K562 (cell line): Measurements from ENCODE around the gene CISD3. TPM values are rescaled to one million over a fixed set of nuclear protein-coding genes. Genes with fewer than 3 reads are reported as not detected.
A peak's percentile ranks its signal among the peaks of the same experiment; 100 is the strongest.

Experiments
- E2F3 ChIP-seq: fragments of 250-450 bp; sonication (Bioruptor Pico); IDR thresholded peaks from 2 replicates; pipeline ENCODE4 v1.4.0; 2020; ENCODE audit warnings: mild to moderate bottlenecking
- ERF ChIP-seq: fragments of 450-650 bp; formaldehyde crosslinking; IDR thresholded peaks from 2 replicates; pipeline ENCODE4 v1.4.0; 2020; ENCODE audit warnings: mild to moderate bottlenecking, mixed read lengths
- ETV1 ChIP-seq: fragments of 450-650 bp; conservative IDR thresholded peaks from 2 replicates; pipeline ENCODE4 v1.6.1; 2016; ENCODE audit warnings: missing genetic modification characterization, control low read depth, low read depth, missing compliant biosample characterization
- GABPA ChIP-seq: fragments of 200-800 bp; sonication (Bioruptor generic); conservative IDR thresholded peaks from 2 replicates; pipeline ENCODE4 v1.6.1; 2016; ENCODE audit warnings: low read depth, missing genetic modification characterization, missing compliant biosample characterization
- HMGN3 ChIP-seq: IDR thresholded peaks from 2 replicates; pipeline ENCODE4 v1.6.1; 2011; ENCODE audit warnings: borderline replicate concordance, low read depth, mild to moderate bottlenecking, mixed read lengths, low read length; ENCODE audit not compliant: insufficient read length; ENCODE audit errors: extremely low read depth
- KDM4B ChIP-seq, 2 experiments: fragments of 450-650 bp in 1 of 2; sonication (generic) in 1 of 2; IDR thresholded peaks; 2 replicates each; pipeline ENCODE4 v1.6.1; 2016 to 2017; ENCODE audit warnings: borderline replicate concordance in 2 of 2, antibody characterized with exemption in 1 of 2, low read depth in 1 of 2, mild to moderate bottlenecking in 1 of 2
- MTA3 ChIP-seq: fragments of 450-650 bp; formaldehyde crosslinking; IDR thresholded peaks from 2 replicates; pipeline ENCODE4 v1.6.1; 2017; ENCODE audit warnings: mild to moderate bottlenecking, borderline replicate concordance
- SMAD4 ChIP-seq: fragments of 250-450 bp; sonication (Bioruptor Pico); conservative IDR thresholded peaks from 2 replicates; pipeline ENCODE4 v1.8.0; 2021; ENCODE audit warnings: inconsistent platforms, mild to moderate bottlenecking, moderate library complexity
- TBL1XR1 ChIP-seq, 2 experiments: IDR thresholded peaks; 2 replicates each; pipeline ENCODE4 v1.6.1; 2012; ENCODE audit warnings: improper control_type of control experiment in 2 of 2, low read length in 2 of 2, mild to moderate bottlenecking in 1 of 2
- ZNF589 ChIP-seq: fragments of 200-800 bp; sonication (Bioruptor generic); IDR thresholded peaks from 2 replicates; pipeline ENCODE4 v1.6.1; 2016; ENCODE audit warnings: low read depth, missing genetic modification characterization, missing compliant biosample characterization
- ZNF696 ChIP-seq: fragments of 250-450 bp; sonication (Bioruptor Pico); conservative IDR thresholded peaks from 2 replicates; pipeline ENCODE4 v1.4.0; 2020; ENCODE audit warnings: mild to moderate bottlenecking, moderate library complexity
- polyA plus RNA-seq, 8 experiments: library from polyadenylated mRNA; depleted of rRNA in 4 of 8; stranded (reverse) in 5 of 8; unstranded in 3 of 8; fragments of >200 nt; fragmentation: Nextera tagmentation in 2 of 8; fragmentation: Illumina TruSeq in 1 of 8; extraction: Ambion mirVana in 2 of 8; extraction: Trizol in 1 of 8; gene quantifications; 2 replicates each; pipeline versions ENCODE4 v1.2.1 to v1.2.3, GENCODE V29; 2011 to 2014; ENCODE audit warnings: inconsistent platforms in 1 of 8, missing spikeins in 1 of 8
- total RNA-seq, 7 experiments: library from RNA; depleted of rRNA in 6 of 7; stranded (reverse); fragments of >200 nt in 6 of 7; fragmentation: Illumina TruSeq in 2 of 7; extraction: Trizol in 2 of 7; gene quantifications; 2 replicates each; pipeline versions ENCODE4 v1.2.1 to v1.2.3, GENCODE V29; 2011 to 2021; ENCODE audit warnings: low replicate concordance in 1 of 7
- TF ChIP-seq, protein P1 (sequence below): fragments of 450-650 bp; IDR thresholded peaks from 2 replicates; pipeline ENCODE4 v1.6.1; 2016; ENCODE audit warnings: mild to moderate bottlenecking, moderate library complexity
- TF ChIP-seq, protein P2 (sequence below): sonication (generic); formaldehyde crosslinking; IDR thresholded peaks from 2 replicates; pipeline ENCODE4 v1.8.1; 2022; ENCODE audit warnings: missing genetic modification reagents

The CISD3 gene
- total and polyA plus RNA-seq, 9 of the 15 experiments (the other 6 are each of a cell fraction or from before 2014, with no cell fraction given) = 5.0 to 60.7 (median 15.7) TPM

DNA sequence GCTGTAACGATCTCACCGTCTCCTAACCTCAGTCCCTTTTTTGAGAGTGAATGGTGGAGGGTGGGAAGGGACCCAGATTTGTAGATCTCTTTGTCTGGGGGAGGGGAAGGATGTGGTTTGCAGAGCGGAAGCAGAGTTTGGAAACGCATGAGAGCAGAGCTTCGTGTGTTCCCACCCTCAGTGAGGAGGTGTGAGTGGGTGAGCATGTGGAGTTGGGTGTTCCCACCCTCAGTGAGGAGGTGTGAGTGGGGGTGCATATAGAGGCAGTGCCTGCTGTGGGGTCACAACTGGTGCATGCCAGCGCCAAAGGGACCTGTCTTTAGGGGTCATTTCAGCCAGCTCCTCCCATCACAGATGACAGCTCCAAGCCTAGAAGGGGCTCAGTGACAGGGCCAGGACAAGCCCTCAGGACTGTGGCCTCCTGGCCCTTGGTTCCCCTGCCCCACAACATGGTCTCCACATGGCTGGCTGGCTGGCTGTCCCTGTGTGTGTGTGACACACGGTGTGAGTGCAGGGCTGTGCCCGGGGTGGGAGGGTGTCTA is 1.8 kb upstream of the CISD3 start (continued):
- TF ChIP-seq, protein P1, sequence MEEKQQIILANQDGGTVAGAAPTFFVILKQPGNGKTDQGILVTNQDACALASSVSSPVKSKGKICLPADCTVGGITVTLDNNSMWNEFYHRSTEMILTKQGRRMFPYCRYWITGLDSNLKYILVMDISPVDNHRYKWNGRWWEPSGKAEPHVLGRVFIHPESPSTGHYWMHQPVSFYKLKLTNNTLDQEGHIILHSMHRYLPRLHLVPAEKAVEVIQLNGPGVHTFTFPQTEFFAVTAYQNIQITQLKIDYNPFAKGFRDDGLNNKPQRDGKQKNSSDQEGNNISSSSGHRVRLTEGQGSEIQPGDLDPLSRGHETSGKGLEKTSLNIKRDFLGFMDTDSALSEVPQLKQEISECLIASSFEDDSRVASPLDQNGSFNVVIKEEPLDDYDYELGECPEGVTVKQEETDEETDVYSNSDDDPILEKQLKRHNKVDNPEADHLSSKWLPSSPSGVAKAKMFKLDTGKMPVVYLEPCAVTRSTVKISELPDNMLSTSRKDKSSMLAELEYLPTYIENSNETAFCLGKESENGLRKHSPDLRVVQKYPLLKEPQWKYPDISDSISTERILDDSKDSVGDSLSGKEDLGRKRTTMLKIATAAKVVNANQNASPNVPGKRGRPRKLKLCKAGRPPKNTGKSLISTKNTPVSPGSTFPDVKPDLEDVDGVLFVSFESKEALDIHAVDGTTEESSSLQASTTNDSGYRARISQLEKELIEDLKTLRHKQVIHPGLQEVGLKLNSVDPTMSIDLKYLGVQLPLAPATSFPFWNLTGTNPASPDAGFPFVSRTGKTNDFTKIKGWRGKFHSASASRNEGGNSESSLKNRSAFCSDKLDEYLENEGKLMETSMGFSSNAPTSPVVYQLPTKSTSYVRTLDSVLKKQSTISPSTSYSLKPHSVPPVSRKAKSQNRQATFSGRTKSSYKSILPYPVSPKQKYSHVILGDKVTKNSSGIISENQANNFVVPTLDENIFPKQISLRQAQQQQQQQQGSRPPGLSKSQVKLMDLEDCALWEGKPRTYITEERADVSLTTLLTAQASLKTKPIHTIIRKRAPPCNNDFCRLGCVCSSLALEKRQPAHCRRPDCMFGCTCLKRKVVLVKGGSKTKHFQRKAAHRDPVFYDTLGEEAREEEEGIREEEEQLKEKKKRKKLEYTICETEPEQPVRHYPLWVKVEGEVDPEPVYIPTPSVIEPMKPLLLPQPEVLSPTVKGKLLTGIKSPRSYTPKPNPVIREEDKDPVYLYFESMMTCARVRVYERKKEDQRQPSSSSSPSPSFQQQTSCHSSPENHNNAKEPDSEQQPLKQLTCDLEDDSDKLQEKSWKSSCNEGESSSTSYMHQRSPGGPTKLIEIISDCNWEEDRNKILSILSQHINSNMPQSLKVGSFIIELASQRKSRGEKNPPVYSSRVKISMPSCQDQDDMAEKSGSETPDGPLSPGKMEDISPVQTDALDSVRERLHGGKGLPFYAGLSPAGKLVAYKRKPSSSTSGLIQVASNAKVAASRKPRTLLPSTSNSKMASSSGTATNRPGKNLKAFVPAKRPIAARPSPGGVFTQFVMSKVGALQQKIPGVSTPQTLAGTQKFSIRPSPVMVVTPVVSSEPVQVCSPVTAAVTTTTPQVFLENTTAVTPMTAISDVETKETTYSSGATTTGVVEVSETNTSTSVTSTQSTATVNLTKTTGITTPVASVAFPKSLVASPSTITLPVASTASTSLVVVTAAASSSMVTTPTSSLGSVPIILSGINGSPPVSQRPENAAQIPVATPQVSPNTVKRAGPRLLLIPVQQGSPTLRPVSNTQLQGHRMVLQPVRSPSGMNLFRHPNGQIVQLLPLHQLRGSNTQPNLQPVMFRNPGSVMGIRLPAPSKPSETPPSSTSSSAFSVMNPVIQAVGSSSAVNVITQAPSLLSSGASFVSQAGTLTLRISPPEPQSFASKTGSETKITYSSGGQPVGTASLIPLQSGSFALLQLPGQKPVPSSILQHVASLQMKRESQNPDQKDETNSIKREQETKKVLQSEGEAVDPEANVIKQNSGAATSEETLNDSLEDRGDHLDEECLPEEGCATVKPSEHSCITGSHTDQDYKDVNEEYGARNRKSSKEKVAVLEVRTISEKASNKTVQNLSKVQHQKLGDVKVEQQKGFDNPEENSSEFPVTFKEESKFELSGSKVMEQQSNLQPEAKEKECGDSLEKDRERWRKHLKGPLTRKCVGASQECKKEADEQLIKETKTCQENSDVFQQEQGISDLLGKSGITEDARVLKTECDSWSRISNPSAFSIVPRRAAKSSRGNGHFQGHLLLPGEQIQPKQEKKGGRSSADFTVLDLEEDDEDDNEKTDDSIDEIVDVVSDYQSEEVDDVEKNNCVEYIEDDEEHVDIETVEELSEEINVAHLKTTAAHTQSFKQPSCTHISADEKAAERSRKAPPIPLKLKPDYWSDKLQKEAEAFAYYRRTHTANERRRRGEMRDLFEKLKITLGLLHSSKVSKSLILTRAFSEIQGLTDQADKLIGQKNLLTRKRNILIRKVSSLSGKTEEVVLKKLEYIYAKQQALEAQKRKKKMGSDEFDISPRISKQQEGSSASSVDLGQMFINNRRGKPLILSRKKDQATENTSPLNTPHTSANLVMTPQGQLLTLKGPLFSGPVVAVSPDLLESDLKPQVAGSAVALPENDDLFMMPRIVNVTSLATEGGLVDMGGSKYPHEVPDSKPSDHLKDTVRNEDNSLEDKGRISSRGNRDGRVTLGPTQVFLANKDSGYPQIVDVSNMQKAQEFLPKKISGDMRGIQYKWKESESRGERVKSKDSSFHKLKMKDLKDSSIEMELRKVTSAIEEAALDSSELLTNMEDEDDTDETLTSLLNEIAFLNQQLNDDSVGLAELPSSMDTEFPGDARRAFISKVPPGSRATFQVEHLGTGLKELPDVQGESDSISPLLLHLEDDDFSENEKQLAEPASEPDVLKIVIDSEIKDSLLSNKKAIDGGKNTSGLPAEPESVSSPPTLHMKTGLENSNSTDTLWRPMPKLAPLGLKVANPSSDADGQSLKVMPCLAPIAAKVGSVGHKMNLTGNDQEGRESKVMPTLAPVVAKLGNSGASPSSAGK = peak; percentile 96
- TF ChIP-seq KDM4B (IDR thresholded peaks at IDR 0.05; ENCODE audit: borderline replicate concordance in 2 of 2, low read depth in 1 of 2) (no peak), SMAD4 (CRISPR knock-in tag) (peak; percentile 18; the same call in 1 of the 2 replicates), ZNF696 (CRISPR knock-in tag) (no peak), MTA3 (0 out of 2 replicates have a peak, but pooled peaks have one; percentile 10), TBL1XR1 (IDR thresholded peaks at IDR 0.05; ENCODE audit: low read length in 2 of 2) (no peak), ERF (CRISPR knock-in tag) (0 out of 2 replicates have a peak, but pooled peaks have one; percentile 54), HMGN3 (no peak), E2F3 (CRISPR knock-in tag) (0 out of 2 replicates have a peak, but pooled peaks have one; percentile 49), ZNF589 (CRISPR knock-in tag) (0 out of 2 replicates have a peak, but pooled peaks have one; percentile 44), ETV1 (peak; percentile 84), GABPA (tag) (peak; percentile 78)
- TF ChIP-seq, protein P2, sequence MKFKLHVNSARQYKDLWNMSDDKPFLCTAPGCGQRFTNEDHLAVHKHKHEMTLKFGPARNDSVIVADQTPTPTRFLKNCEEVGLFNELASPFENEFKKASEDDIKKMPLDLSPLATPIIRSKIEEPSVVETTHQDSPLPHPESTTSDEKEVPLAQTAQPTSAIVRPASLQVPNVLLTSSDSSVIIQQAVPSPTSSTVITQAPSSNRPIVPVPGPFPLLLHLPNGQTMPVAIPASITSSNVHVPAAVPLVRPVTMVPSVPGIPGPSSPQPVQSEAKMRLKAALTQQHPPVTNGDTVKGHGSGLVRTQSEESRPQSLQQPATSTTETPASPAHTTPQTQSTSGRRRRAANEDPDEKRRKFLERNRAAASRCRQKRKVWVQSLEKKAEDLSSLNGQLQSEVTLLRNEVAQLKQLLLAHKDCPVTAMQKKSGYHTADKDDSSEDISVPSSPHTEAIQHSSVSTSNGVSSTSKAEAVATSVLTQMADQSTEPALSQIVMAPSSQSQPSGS (CRISPR knock-in tag) = no peak
